Fibroblast of mammary gland (primary cell): ENCODE data around the gene LRRTM4.

ENCODE experiments used
- DNase-seq: peaks from one replicate; pipeline ENCODE4 v3.0.0-alpha.2; 2010; ENCODE audit warnings: low read depth
- H3K4me3 ChIP-seq: 2 replicates; pipeline ENCODE4 v1.5.1; 2011; ENCODE audit warnings: low read depth, mild to moderate bottlenecking, low read length, moderate library complexity; ENCODE audit not compliant: control insufficient read depth
- CTCF ChIP-seq: conservative IDR thresholded peaks from 2 replicates; pipeline ENCODE4 v1.5.1; 2011; ENCODE audit warnings: low read depth, low read length, inconsistent platforms; ENCODE audit not compliant: control insufficient read depth, insufficient read depth

Gene LRRTM4

GRCh38 chr2:77021161-77021560, 501.0 kb downstream of the LRRTM4 start:
- H3K4me3 ChIP-seq, result no peak overlapping the region
- no peak for DNase-seq
- no peak for TF ChIP-seq CTCF

- no peak for TF ChIP-seq CTCF
- H3K4me3 ChIP-seq, result no peak overlapping the region
- DNase-seq, result no peak
These were observed 504.0 kb downstream of the LRRTM4 start for GRCh38 chr2:77018219-77018618.

- no peak for DNase-seq
- H3K4me3 ChIP-seq, result no peak overlapping the region
- no peak for TF ChIP-seq CTCF
These were observed 504.8 kb downstream of the LRRTM4 start for GRCh38 chr2:77017355-77017745.

- no peak overlapping the region for H3K4me3 ChIP-seq
- no peak for TF ChIP-seq CTCF
- no peak for DNase-seq
These were observed 505.5 kb downstream of the LRRTM4 start for GRCh38 chr2:77016443-77017354.

- no peak for DNase-seq
- no peak overlapping the region for H3K4me3 ChIP-seq
- no peak for TF ChIP-seq CTCF
These were observed 508.2 kb downstream of the LRRTM4 start for GRCh38 chr2:77013953-77014352.

GRCh38 chr2:77013457-77013856, 508.7 kb downstream of the LRRTM4 start:
- TF ChIP-seq CTCF, result no peak
- no peak for DNase-seq
- H3K4me3 ChIP-seq, result no peak overlapping the region
